ENCODE measurements around the gene PIR. TPM values are rescaled to one million over a fixed set of nuclear protein-coding genes. Genes with fewer than 3 reads are reported as not detected.

PIR gene
- total RNA-seq, 1 experiment from 2014 or later = 29.7 TPM

- H2BK120ac ChIP-seq (ENCODE audit: low read depth, low read length, poor library complexity, severe bottlenecking) = no peak overlapping the region
- no peak overlapping the region for H3K56ac ChIP-seq (ENCODE audit: insufficient read length, low read depth, low read length)
- no peak overlapping the region for H3K4ac ChIP-seq (ENCODE audit: low read depth, low read length)
- H3K27ac ChIP-seq (ENCODE audit: insufficient read length, low read depth, low read length) = no peak overlapping the region
- H3K23me2 ChIP-seq (ENCODE audit: insufficient read length, low read depth, low read length, poor library complexity, severe bottlenecking) = no peaks in the 10 kb centered on the region
- Mint-ChIP-seq H3K4me3 (no peak overlapping the region), H3K27me3 (ENCODE audit: low read depth) (no peaks in the 10 kb centered on the region), H3K36me3 (ENCODE audit: insufficient read depth in 1 of 3, low read depth in 3 of 3) (peaks cover 12 to 27% (median 17%) of the 10 kb centered on the region in 3 experiments), H3K27ac (no peak overlapping the region), H3K4me1 (peaks cover 4% of the 10 kb centered on the region in 2 experiments; a peak in 2 of 4 replicates), H3K9me3 (peaks cover 8 to 9% of the 10 kb centered on the region in 2 experiments)
- no peaks in the 10 kb centered on the region for H3K79me2 ChIP-seq (ENCODE audit: insufficient read depth, low read length)
- no peaks in the 10 kb centered on the region for H3K27me3 ChIP-seq (ENCODE audit: insufficient read depth, low read length)
- no peaks in the 10 kb centered on the region for H3K79me1 ChIP-seq (ENCODE audit: insufficient read depth, low read depth, low read length, poor library complexity, severe bottlenecking)
- no peak overlapping the region for H3K23ac ChIP-seq (ENCODE audit: insufficient read length, low read depth, low read length)
- H2BK5ac ChIP-seq (ENCODE audit: insufficient read length, low read length) = no peak overlapping the region
- H3K9me3 ChIP-seq (ENCODE audit: control insufficient read depth, low read depth, low read length) = peaks cover 7% of the 10 kb centered on the region
- H4K20me1 ChIP-seq (ENCODE audit: control insufficient read depth, insufficient read depth, insufficient read length) = no peaks in the 10 kb centered on the region
- no peak overlapping the region for H3K18ac ChIP-seq (ENCODE audit: insufficient read length, low read depth, low read length)
- no peak for DNase-seq
- no peak for TF ChIP-seq CTCF (conservative IDR thresholded peaks at IDR 0.05)
- no peak overlapping the region for H3K14ac ChIP-seq (ENCODE audit: insufficient read depth, low read length)
- no peak overlapping the region for H3K4me2 ChIP-seq (ENCODE audit: insufficient read depth, insufficient read length, low read length)
- H2BK15ac ChIP-seq (ENCODE audit: low read depth, low read length) = no peak overlapping the region
- WGBS (ENCODE audit: extremely low coverage, insufficient read length, low lambda C conversion rate) = no CpG with 5 or more reads among the region's 3 CpGs
- H2BK12ac ChIP-seq (ENCODE audit: insufficient read length, low read depth, low read length) = no peak overlapping the region
- H3K4me1 ChIP-seq (ENCODE audit: insufficient read depth, low read length) = no peaks in the 10 kb centered on the region
- H2AK5ac ChIP-seq (ENCODE audit: insufficient read length, low read length) = no peak overlapping the region
- no peak overlapping the region for H3K9ac ChIP-seq (ENCODE audit: extremely low read depth, insufficient read length, low read length)
- no peak overlapping the region for H2BK20ac ChIP-seq (ENCODE audit: low read depth, low read length, poor library complexity, severe bottlenecking)
- H3T11ph ChIP-seq (ENCODE audit: low read length) = no peak overlapping the region
- H4K91ac ChIP-seq (ENCODE audit: insufficient read length, low read depth, low read length) = no peak overlapping the region
- no peak overlapping the region for H4K5ac ChIP-seq (ENCODE audit: insufficient read length, low read depth, low read length)
- no peak overlapping the region for H4K8ac ChIP-seq (replicated peaks; ENCODE audit: insufficient read length, low read depth, low read length)
- no peak overlapping the region for H2AFZ ChIP-seq (ENCODE audit: low read length)
These were observed 74.4 kb downstream of the PIR start for GRCh38 chrX:15418707-15419181.

All from H9 (cell line).